Measurements from ENCODE around the gene EFR3B.

The EFR3B gene

GRCh38 chr2:25127646-25128045, 85.8 kb downstream of the EFR3B start:
- no peak for DNase-seq (ENCODE audit: low read depth)
- TF ChIP-seq POLR2A (IDR thresholded peaks at IDR 0.05; ENCODE audit: extremely low read depth, insufficient read length), result no peak
- TF ChIP-seq MYC (IDR thresholded peaks at IDR 0.05; ENCODE audit: low read depth, low read length), result no peak
- TF ChIP-seq, protein P1, sequence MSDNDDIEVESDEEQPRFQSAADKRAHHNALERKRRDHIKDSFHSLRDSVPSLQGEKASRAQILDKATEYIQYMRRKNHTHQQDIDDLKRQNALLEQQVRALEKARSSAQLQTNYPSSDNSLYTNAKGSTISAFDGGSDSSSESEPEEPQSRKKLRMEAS (IDR thresholded peaks at IDR 0.05; ENCODE audit: low read depth, low read length), result no peak
- no peak for TF ChIP-seq CTCF (IDR thresholded peaks at IDR 0.05; ENCODE audit: low read depth, low read length)
- no peak overlapping the region for H3K4me3 ChIP-seq (ENCODE audit: low read depth, low read length)

DNA sequence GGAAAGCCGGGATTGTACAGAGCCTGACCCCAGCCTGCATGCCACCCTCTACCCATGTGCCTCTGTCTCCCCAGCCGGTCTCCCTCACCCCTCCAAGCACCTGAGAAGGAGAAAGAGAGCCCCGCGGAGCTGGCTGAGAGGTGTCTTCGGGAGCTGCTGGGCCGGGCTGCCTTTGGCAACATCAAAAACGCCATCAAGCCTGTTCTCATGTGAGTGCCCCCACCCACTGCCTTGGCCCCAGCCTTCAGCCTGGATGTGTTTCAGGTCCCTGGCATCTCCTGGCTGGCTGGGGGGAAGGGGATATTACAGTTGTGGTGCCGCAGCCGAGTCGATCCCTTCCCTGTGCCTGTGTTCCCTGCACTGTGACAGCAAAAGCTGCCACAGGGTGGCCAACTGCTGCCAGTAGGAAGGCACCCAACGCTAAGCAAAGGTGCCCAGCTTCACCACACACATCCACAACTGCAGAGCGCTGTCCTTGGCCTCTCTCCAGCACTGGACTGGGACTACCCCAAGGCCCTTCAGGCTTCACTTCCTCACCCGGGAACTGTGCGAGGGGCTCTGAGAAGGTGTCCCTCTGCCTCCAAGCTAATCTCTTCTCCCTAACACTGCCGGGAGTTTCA, 88.1 kb downstream of the EFR3B start:
- DNase-seq (ENCODE audit: low read depth), result peak; percentile 37
- H3K4me3 ChIP-seq (ENCODE audit: low read depth, low read length), result no peak overlapping the region
- TF ChIP-seq MYC (IDR thresholded peaks at IDR 0.05; ENCODE audit: low read depth, low read length), result no peak
- peak; percentile 32 for TF ChIP-seq CTCF (IDR thresholded peaks at IDR 0.05; ENCODE audit: low read depth, low read length)

GRCh38 chr2:25131253-25131566, 89.3 kb downstream of the EFR3B start:
- H3K4me3 ChIP-seq (ENCODE audit: low read depth, low read length), result no peak overlapping the region
- TF ChIP-seq POLR2A (IDR thresholded peaks at IDR 0.05; ENCODE audit: extremely low read depth, insufficient read length), result no peak
- TF ChIP-seq CTCF (IDR thresholded peaks at IDR 0.05; ENCODE audit: low read depth, low read length), result no peak
- no peak for TF ChIP-seq MYC (IDR thresholded peaks at IDR 0.05; ENCODE audit: low read depth, low read length)
- TF ChIP-seq, protein P1 (IDR thresholded peaks at IDR 0.05; ENCODE audit: low read depth, low read length), result no peak
- DNase-seq (ENCODE audit: low read depth), result no peak

DNA sequence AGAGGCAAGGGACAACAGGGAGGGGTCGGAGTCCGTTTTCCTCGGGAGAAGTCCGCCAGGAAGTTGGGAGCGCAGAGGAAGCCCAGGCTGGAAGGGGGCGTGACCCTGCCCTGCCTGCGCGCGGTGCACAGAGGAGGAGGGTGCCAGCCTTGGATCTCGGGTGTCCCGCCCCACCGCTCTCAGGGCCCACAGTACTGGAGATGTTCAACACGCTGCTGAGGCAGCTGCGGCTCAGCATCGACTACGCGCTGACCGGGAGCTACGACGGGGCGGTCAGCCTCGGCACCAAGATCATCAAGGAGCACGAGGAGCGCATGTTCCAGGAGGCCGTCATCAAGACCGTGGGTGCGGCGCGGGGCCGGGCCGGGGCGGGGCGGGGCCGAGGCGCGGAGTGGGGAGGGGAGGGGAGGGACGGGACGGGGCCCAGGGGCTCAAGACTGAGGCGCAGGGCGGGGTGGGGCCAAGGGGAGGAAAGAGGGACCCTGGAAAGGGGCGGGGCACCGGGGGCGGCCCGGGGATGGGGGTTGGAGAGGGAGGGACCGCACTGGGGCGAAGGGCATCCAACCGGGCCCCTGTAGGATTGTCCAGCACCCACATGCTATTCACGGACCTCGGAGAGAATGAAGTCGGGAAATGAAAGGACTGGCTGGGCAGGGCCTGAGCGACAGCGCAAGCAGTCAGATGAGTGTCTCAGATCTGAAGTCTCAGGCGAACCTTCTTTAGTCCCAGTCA, 89.9 kb downstream of the EFR3B start:
- H3K4me3 ChIP-seq (ENCODE audit: low read depth, low read length), result no peak overlapping the region
- DNase-seq (ENCODE audit: low read depth), result no peak
- TF ChIP-seq CTCF (IDR thresholded peaks at IDR 0.05; ENCODE audit: low read depth, low read length) (no peak), MYC (IDR thresholded peaks at IDR 0.05; ENCODE audit: low read depth, low read length) (no peak), POLR2A (IDR thresholded peaks at IDR 0.05; ENCODE audit: extremely low read depth, insufficient read length) (no peak)
- TF ChIP-seq, protein P1 (IDR thresholded peaks at IDR 0.05; ENCODE audit: low read depth, low read length), result no peak

DNA sequence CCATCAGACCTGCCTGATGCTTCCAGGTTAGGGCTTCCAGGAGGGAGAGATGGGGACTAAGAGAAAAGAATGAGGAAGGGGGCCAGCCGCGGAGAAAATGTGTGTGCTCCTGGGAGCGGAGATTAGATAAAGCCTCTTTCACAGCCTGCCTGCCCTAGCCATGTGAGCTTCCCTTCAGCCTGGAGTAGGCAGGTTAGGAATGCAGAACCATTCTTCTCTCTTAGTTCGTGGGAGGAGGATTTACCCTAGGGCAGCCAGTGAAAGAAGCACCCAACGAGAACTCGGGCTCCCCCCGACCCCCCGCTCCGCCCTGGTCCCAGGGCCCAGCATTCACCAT, 90.4 kb downstream of the EFR3B start:
- H3K4me3 ChIP-seq (ENCODE audit: low read depth, low read length), result no peak overlapping the region

More for the DNA sequence above, 90.4 kb downstream of the EFR3B start:
- TF ChIP-seq MYC (IDR thresholded peaks at IDR 0.05; ENCODE audit: low read depth, low read length), result no peak
- TF ChIP-seq, protein P1 (IDR thresholded peaks at IDR 0.05; ENCODE audit: low read depth, low read length), result no peak
- no peak for TF ChIP-seq CTCF (IDR thresholded peaks at IDR 0.05; ENCODE audit: low read depth, low read length)
- TF ChIP-seq POLR2A (IDR thresholded peaks at IDR 0.05; ENCODE audit: extremely low read depth, insufficient read length), result no peak
- no peak for DNase-seq (ENCODE audit: low read depth)

Measured in NB4 (cell line).